Stimulated activated CD4-positive, alpha-beta T cell treated with anti-CD3 and anti-CD28 coated beads, Interleukin-1b, Interleukin-23, amount 100 ng/mL, for 4 hours (primary cell): ENCODE measurements around the gene TUBB2A.
"Not testable (repeated sequence)": the region's sequence is repeated elsewhere in the genome, so short reads cannot be mapped to it uniquely, and the experiment has no call there.

ENCODE experiments used
- DNase-seq, 2 donors: peaks; one replicate each; pipeline ENCODE4 v3.0.0-alpha.2; 2020; ENCODE audit warnings: low read depth in 2 of 2

The TUBB2A gene

DNA sequence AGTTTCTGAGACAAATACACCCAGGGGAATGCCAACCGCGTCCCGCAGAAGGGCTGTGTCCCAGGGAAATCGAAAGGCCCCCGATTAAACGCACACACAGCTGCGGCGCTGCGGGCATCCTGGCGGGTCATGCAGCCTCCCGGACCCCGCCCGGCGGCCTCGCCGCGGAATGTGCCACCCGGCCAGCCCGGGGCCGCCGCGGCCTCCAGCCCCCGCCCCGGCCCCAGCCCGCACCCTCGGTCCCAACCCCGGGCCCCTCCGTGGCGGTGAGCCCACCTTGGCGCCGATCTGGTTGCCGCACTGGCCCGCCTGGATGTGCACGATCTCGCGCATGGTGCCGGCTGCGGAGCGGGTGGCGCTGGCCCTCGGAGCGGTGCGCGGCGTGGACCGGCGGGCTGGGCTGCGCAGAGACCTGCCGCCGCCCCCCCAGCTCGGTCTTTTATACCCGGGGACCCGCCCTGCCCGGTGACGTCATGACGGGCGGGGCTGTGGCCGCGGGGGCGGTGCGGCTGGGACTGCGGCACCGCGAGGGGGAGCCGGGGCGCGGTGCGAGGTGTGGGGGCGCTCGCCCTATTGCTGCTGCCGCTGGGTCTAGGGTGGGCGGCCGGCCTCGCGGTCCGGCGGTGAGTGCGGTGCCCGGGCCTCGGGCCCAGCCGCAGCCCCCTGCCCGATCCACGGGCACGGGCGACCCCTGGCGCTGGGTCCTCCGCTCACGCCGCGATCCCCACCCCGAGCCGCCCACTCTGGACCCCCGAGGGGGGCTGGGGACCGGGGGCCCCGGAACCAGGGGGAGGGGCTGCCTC is at the start of gene TUBB2A:
TUBB2A (minus strand) TSS at position 414 of the 803 bp plus-strand sequence; CDS start at position 333, 81 bp downstream.
- DNase-seq: peak; percentile 89 to 90

DNA sequence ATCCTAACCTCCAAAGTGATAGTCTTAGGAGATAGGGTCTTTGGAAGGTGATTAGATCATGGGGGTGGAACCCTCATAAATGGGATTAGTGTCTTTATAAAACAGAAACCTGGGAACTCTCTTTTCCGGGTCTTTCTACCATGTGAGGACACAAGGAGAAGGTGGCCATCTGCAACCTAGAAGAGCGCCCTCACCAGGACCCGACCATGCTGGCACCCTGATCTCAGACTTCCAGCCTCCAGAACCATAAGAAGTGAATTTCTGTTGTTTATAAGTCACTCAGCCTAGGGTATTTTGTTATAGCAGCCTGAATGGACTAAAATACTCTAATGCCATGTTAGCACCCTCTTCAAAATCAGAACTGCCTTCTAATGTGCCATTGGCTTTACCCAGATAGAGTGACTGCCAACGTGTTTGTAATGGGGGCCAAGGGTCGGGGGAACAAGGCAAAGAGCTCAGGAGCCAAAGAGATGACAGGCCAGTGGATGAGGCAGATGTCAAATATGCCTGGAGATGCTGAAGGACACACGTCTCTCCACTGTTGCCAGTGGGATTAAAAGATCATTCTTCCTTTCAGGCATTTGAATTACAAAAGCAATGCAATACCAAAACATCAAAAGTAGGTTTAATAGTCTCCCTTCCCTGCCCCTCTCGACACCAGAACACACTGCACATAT is 49.1 kb upstream of the TUBB2A start:
- DNase-seq: no peak

DNA sequence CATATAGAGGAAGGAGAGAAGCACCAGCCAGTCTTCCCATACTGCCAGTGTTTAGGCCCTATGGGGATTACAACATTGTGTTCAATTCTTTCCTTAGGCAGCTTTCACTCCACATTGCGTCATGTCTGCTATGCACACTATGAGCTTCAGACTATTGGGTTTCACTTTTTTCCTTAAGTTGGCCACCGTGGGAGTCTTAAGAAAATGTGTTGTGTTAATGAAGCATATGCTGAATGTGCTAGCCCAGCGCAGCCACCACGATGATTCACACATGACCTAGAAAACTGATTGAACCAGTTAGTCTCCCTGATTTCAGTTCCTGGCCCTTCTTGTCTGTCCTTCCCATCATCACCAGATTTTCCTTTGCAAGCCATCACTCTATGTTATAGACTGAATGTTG is 48.6 kb upstream of the TUBB2A start:
- no peak for DNase-seq

DNA sequence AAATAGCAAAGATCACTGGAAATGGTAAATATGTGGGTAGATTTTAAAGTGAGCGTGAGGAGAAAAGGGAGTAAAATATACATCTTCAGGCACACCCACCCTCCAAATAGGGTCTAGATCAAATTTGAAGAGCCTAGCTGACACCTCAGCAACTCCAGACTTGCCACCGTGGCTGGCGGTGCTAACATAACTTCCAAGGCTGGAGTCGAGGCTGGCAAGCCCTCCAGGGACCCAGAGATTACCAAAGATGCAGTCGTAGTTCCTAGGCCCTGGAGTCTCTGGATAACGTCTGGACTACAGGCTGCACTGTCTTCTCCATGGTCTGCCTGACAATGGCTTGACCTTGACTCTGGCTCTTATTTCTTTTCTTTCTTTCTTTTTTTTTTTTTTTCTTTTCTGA is 47.6 kb upstream of the TUBB2A start:
- DNase-seq: no peak

DNA sequence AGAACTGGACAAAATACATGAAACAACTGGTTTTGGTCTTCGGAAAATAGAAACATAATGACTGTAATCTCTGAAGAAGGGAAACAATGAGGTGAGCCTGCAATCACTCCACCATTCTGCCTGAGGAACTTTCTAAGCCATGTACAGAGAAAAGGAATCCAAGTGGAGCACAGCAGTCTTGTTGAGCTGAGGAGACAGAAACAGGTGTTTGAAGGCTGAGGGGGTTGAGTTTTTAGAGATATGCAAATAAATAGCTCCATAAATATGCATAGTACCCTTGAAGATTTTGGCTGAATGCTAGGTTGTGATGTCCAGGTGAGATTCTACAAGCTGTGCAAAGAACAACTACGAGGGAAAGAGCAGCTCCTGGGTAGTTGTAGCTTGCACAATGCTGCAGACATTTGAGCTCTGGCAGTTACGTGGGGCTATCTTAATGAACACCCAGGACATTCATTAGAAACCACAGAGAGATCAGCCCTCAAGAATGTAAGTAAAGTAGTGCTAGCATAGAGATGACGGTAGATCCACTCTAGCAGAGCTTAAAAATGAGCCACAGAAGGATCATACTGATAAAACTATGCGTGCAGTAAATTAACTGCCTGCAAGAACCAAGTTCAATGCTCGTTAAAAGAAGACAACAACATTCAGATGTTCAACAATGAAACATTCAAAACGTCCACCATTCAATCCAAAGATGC is 45.8 kb upstream of the TUBB2A start:
- DNase-seq: no peak

DNA sequence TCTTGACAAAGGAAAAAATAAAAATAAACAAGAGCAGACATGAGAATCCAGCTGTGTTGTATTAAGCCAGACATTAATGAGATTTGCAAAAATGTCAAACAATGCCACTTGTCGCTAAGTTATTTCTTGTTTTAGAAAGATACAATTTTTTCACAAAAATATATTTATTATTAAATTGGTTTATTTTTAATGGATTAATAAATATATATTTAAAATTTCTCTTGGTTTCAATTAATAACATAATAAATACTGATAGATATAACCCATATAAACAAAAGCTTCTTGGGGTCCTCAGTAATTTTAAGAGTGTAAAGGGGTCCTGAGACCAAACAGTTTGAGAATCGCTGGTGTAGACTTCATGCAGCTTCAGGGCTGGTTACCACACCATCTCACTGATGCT is 44.0 kb upstream of the TUBB2A start:
- DNase-seq: no peak

DNA sequence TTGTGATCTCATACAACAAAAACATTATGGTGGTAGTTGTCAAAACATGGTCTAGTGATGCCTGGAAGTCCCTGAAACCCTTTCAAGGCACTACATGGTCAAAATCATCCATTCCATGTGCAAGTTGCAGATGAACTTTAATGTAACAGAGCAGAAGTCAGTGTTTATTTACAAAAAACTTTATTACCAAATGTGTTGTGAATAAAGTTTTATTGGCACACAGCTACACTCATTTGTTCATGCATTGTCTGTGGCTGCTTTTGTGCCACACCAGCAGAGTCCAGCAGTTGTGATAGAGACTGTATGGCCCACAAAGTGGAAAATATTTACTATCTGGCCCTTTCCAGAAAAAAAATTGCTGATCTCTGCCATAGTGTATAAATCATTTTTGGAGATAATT is 43.3 kb upstream of the TUBB2A start:
- no peak for DNase-seq

DNA sequence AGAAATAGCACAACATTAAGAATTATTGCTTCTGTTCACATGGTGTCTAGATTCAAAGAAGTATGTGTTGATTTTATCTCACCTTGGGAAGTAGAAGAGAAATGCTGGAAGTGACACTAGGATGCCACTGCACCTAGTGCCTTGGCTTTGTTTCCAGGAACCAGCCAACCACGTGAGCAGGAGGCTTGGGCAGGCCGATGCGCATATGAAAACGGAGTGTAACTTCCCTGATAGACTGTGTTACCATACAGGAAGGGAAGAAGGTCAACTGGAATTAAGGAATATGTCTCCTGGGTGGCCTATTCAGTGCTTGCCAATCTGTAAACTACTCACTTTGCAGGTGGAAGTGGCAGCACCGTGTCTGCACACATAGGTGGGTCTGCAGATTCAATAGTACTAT is 42.0 kb upstream of the TUBB2A start:
- no peak for DNase-seq

DNA sequence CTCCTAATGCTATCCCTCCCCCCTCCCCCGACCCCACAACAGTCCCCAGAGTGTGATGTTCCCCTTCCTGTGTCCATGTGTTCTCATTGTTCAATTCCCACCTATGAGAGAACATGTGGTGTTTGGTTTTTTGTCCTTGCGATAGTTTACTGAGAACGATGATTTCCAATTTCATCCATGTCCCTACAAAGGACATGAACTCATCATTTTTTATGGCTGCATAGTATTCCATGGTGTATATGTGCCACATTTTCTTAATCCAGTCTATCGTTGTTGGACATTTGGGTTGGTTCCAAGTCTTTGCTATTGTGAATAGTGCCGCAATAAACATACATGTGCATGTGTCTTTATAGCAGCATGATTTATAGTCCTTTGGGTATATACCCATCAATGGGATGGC is 40.4 kb upstream of the TUBB2A start:
- not testable (repeated sequence) for DNase-seq

DNA sequence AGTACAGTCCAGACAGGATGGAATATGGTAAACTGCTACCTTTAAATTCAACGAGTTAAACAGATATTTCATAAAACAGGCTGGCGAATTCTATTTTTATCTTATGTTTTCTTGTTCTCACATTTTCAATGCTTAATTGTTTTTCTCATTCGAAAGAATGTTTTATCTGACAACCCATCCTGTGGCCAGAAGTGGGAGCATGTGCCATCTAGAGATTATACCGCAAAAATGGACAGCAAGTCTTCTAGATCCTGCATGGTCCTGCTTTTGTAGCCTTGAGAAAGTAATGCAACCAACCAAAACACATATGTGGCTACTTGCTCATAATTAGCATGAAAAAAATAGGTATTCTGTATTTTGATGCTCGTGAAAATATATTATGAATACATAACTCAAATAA is 39.4 kb upstream of the TUBB2A start:
- DNase-seq: no peak

DNA sequence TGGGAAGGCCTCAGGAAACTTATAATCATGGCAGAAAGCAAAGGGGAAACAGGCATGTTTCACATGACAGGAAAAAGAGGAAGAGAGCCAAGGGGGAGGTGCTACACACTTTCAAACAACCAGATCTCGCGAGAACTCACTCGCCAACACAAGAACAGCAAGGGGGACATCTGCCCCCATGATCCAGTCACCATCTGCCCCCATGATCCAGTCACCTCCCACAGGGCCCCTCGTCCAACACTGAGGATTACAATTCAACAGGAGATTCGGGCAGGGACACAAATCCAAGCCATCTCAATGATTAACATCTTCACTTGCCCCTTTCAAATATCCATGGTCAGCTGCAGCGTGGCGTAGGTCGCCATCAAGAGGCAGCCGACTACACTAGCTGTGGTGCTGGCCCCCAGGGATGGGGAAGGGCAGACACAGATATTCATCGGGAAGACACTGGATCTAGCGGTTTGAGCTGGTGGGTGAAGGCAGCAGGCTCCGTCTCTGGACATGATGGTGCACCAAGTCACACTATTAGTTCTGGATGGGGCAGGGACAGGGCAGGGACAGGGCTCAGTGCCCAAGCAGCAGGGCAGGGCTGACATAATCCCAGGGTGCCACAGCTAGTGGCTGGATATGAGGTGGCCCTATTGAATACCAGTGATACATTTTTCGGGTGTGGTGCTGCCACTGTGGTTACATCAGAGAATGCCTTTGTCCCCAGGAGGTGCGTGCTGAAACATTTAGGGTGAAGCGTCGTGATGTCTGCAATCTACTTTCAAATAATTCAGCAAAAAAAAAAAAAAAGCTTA is 38.6 kb upstream of the TUBB2A start:
- DNase-seq: no peak

DNA sequence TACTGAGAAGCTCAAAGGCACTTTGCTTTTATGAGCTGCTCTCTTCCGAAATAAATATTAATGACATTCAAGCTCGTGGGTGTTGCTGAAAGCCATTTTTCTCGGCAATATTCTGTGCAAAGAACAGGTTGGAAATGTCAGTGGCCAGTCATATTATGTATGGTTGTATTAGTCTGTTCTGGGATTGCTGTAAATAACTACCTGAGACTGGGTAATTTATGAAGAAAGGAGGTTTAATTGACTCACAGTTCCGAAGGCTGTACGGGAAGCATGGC is 38.0 kb upstream of the TUBB2A start:
- DNase-seq: no peak

DNA sequence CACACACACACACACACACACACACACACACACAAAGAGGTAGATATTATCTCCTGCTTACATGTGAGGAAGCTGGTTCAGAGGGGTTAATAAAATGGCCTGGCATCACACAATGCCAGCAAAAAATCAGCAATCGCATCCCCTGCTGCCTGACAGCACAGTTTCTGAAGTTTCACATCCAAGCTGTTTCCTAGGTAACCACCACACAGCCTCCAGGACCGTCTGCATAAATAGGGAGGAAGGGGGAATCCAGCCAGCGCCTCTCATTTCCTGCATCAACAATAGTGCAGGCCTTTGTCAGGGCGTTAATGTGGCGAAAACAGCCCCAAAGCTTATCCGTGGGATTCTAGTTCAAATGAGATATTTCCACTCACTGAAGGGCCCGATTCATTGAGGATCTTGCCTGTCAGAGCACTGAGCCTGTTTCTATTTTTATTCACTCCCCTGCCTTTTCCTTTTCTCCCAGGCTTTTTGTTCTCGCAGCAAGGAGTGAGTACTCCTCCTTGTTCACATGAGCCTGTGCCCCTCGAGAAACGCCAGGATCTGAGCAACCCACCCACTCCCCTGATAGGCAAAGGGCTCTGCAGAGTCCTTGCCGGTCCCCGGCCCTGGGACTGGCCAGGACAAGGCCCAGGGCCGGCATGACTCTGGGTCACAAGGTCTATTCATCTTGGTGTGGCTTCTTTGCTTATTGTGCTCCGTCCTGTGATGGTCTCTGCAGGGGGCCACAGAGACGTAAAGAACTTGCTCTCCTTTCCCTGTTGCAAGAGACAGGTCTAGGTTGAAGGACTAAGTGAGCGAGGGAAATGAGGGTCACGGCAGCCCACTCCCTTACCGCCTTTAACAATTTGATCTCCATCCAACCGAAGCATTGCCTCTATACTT is 37.4 kb upstream of the TUBB2A start:
- DNase-seq: no peak

DNA sequence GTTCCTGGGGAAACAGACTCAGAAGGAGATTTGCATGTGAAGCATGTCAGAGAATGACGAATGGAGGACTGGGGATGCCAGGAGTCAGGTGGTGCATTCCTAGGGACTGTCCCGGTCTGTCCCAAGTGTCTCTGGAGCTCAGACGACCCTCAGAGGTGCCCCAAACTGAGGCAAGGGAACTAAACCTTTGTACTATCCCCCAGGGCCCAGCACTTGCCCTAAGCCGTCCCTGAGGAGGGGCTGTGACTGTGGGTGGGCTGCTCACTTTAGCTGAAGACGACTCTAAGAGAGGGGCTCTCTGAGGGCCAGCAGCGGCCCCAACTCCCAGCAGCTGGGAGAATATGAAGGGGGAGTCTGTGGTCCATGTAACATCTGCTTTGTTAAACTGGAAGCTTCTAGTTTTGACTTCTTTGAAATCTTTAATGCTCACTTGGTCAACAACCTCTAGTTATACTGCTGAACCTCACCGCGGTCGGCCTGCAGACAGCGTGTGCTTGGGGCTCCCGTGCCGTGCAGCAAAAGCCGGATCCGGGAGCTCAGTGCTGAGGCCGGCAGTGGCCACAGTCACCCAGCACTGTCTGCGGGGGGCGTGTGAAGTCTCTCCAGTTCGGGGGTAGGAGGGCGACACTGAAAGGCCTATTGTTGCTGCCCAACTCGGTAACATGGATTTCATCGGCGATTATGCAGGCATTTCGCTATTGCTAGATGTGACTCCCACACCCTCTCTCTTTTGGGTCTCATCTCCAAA is 35.9 kb upstream of the TUBB2A start:
- no peak for DNase-seq

DNA sequence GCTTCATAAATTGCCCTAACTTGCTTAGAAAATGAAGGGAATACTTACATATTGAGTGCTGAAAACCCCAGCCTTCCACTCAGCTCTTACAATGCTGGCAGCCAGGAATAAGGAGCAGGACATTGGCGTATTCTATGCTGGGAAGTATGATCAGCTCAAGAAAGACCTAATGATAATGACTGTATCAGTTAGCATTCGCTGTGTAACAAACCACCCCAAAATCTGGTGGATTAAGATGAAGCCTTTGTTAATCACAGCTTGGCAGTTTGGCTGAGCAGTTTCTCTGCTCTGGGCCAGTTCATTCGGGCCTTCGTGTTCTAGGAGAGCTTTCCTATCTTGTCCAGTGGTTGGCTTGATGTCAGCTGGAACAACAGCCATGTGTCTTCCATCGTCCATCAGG is 33.4 kb upstream of the TUBB2A start:
- no peak for DNase-seq

DNA sequence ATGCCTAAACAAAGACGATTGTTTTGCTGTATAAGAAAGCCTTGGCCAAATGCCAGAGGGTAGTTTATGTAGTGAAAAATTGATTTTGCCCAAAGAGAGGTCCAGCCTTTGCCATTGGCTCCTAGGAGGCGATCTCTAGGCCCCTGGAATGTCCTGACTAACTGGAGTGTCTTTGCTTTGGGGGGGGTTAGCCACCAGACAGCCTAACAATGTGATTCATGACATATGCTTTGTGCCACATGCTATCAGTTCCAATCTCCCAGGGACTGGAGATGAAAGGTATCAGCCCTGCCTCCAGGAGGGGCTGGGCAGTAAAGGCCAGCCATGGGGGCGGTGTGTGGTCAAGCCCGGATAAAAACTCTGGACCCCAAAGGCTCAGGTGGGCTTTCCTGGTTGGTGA is 32.7 kb upstream of the TUBB2A start:
- DNase-seq: no peak

DNA sequence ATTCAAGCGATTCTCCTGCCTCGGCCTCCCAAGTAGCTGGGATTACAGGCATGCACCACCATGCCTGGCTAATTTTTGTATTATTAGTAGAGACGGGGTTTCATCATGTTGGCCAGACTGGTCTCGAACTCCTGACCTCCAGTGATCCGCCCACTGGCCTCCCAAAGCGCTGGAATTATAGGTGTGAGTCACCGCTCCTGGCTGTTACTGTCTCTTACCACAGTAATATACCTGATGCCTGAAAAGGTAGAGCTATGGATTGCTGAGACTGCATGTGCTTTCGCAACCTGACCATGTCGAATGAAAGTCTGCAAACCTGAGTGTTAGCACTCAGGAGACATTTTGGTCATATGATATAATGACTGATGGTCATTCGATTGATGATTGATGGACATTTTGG is 31.8 kb upstream of the TUBB2A start:
- DNase-seq: not testable (repeated sequence)

DNA sequence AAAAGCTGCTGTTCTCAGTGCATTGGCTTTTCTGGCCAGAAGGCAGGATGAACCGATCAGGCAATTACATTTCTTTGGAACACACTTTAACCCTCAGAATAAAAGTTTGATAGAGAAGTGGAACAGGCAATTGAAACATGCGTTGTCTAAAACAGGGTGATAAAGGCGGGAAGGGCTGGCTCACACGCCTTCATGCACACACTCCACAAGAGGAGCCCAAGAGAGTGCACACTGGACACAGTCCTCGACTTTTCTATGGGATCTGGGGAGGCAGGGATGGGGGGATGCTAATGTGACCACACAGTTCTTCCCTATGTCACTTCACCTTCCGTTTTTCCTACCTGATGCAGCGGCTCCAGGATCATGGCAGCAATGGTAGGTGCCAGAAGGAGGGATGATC is 30.9 kb upstream of the TUBB2A start:
- no peak for DNase-seq

DNA sequence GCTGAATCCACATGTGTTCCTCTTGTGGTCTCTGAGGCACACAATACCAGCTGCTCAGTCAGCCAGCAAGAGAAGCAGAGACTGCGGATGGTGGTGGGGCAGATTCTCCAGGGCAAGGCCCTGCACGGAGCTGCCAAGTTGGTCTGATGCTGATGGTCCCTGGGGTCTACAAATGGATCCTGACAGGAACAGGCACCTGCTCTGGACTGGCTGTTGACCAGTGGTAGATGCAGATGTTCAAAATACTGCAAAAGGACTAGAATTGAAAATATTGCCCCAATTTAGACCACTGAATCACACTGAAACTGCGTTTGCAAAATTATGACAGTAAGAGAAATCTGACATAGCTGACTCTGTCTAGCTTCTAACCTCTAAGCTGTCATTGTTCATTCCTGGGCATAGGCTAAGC is 29.6 kb upstream of the TUBB2A start:
- DNase-seq: no peak

DNA sequence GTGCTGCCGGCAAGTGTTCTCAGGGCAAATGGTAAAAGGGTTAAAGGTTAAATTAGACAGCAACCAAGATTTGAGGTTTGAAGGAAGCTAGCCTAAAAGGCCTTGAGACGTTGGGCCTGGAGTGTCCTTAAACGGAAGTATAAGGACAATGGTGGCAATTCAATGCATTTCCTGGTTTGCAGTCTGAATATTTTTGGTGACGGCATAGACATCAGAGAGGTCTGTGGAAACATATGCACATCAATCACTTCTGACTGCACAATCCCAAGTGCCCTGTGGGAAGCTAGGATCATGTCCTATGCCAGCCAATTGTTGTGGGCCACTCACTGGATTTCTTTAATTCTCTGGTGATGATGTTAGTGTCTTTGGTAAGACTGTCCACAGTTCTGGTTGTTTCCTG is 25.7 kb upstream of the TUBB2A start:
- no peak for DNase-seq

DNA sequence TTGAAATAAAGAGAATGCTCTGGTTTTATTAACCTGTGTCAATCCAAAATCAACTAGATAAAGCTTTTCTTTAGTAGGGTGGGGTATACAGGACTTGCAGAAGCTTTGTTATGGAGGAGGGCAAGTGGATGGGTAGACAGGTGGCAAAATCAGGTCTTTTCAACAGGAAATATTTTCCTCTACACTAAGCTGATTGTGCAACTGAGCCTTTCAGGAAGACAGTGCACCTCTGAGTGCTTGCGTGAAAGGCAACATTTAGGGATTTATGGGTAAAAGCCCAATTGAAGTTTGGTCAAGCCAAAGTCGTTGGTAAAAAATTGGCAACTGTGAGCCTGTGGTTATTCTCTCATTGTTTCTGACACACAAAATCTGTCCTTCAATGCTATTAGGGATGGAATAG is 23.8 kb upstream of the TUBB2A start:
- DNase-seq: no peak
